Superior temporal gyrus (tissue), 1 donor: Measurements from ENCODE around the gene P3H3.
"Not testable (repeated sequence)": the region's sequence is repeated elsewhere in the genome, so short reads cannot be mapped to it uniquely, and the experiment has no call there.

Experiments
- DNase-seq: peaks from one replicate; pipeline ENCODE4 v3.0.0-alpha.2; 2016; ENCODE audit errors: extremely low spot score

P3H3 gene

GRCh38 chr12:6888360-6888759 lies 60.2 kb downstream of the P3H3 start:
- DNase-seq = no peak

DNA sequence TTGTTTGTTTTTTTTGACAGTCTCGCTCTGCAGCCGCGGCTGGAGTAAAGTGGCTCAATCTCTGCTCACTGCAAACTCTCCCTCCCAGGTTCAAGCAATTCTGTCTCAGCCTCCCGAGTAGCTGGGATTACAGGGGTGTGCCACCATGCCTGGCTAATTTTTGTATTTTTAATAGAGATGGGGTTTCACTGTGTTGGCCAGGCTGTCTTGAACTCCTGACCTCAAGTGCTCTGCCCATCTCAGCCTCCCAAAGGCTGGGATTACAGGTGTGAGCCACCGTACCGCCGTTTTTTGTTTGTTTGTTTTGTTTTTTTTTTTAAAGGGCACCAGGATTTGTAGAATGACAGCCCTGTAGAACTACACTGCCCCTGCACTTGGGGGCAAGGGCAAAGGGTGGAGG lies 60.6 kb downstream of the P3H3 start:
- DNase-seq = not testable (repeated sequence)
